WERI-Rb-1 (cell line): ENCODE data around the gene SELENOO.

Source experiments
- DNase-seq: peaks from one replicate; pipeline ENCODE4 v3.0.0-alpha.2; 2020
- H3K27ac ChIP-seq: fragments of 250-450 bp; sonication (Bioruptor Pico); 2 replicates; pipeline ENCODE4 v1.5.1; 2020; ENCODE audit warnings: mild to moderate bottlenecking, moderate library complexity
- H3K27me3 ChIP-seq: fragments of 250-450 bp; sonication (Bioruptor Pico); 2 replicates; pipeline ENCODE4 v1.5.1; 2021; ENCODE audit warnings: mild to moderate bottlenecking, low read depth, moderate library complexity; ENCODE audit not compliant: insufficient read depth, severe bottlenecking
- H3K36me3 ChIP-seq: fragments of 250-450 bp; sonication (Bioruptor Pico); 2 replicates; pipeline ENCODE4 v1.5.1; 2020; ENCODE audit warnings: mild to moderate bottlenecking, moderate library complexity
- H3K4me3 ChIP-seq: 2 replicates; pipeline ENCODE4 v1.5.1; 2011; ENCODE audit warnings: low read depth, mild to moderate bottlenecking, control low read depth, low read length
- H3K9me3 ChIP-seq: fragments of 250-450 bp; sonication (Bioruptor Pico); 2 replicates; pipeline ENCODE4 v1.5.1; 2021; ENCODE audit warnings: mild to moderate bottlenecking, moderate library complexity; ENCODE audit not compliant: severe bottlenecking
- TF ChIP-seq, protein P1 (sequence below): IDR thresholded peaks from 2 replicates; pipeline ENCODE4 v1.5.1; 2011; ENCODE audit warnings: low read depth, mild to moderate bottlenecking, control low read depth, inconsistent platforms, low read length

The SELENOO gene

DNA sequence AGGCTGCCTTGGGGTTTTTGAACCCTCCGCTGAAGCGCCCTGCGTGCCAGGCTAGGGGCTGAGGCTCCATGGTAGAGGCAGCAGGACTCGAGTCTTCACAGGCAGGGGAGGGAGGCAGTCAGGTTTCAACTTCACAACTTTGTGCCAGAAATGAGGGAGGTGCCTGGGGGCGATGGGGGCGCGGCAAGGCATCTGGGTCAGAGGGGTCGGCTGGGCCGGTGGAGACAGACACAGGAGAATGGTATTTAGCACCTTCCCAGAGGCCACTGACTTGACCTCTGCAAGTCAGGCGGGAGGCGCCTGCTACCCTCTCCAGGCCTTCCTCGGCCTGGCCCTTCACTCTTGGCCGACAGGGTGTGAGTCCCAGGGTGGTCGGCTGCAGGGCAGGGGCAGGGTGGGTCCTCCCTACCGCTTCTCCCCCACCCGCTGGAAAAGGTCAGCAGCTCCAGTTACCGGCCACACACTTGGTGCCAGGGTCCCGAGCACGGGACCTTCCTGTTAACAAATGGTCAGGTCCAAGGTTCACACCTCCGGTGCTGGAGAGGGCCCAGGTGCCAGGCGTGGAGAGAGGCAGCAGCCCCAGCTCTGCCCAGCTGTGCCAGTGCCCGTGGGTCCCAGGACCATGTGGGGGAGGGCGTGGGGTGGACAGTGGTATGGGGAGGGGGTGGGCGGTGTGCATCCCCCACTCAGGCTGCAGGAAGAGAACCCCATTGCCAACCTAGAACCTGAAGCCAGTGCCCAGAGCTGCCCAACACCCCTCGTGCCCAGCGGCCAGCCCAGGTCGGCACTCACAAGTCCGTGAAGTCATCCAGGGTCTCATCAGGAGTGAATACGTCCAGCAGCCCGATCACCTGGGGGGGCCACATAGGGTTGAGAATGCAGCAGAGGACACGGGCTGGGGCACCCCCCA is 56.9 kb downstream of the SELENOO start:
- TF ChIP-seq, protein P1, sequence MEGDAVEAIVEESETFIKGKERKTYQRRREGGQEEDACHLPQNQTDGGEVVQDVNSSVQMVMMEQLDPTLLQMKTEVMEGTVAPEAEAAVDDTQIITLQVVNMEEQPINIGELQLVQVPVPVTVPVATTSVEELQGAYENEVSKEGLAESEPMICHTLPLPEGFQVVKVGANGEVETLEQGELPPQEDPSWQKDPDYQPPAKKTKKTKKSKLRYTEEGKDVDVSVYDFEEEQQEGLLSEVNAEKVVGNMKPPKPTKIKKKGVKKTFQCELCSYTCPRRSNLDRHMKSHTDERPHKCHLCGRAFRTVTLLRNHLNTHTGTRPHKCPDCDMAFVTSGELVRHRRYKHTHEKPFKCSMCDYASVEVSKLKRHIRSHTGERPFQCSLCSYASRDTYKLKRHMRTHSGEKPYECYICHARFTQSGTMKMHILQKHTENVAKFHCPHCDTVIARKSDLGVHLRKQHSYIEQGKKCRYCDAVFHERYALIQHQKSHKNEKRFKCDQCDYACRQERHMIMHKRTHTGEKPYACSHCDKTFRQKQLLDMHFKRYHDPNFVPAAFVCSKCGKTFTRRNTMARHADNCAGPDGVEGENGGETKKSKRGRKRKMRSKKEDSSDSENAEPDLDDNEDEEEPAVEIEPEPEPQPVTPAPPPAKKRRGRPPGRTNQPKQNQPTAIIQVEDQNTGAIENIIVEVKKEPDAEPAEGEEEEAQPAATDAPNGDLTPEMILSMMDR = no peak
- Histone ChIP-seq H3K27ac (no peak overlapping the region), H3K9me3 (no peaks in the 10 kb centered on the region), H3K4me3 (no peak overlapping the region), H3K36me3 (peaks cover 53% of the 10 kb centered on the region), H3K27me3 (no peaks in the 10 kb centered on the region)
- no peak for DNase-seq

DNA sequence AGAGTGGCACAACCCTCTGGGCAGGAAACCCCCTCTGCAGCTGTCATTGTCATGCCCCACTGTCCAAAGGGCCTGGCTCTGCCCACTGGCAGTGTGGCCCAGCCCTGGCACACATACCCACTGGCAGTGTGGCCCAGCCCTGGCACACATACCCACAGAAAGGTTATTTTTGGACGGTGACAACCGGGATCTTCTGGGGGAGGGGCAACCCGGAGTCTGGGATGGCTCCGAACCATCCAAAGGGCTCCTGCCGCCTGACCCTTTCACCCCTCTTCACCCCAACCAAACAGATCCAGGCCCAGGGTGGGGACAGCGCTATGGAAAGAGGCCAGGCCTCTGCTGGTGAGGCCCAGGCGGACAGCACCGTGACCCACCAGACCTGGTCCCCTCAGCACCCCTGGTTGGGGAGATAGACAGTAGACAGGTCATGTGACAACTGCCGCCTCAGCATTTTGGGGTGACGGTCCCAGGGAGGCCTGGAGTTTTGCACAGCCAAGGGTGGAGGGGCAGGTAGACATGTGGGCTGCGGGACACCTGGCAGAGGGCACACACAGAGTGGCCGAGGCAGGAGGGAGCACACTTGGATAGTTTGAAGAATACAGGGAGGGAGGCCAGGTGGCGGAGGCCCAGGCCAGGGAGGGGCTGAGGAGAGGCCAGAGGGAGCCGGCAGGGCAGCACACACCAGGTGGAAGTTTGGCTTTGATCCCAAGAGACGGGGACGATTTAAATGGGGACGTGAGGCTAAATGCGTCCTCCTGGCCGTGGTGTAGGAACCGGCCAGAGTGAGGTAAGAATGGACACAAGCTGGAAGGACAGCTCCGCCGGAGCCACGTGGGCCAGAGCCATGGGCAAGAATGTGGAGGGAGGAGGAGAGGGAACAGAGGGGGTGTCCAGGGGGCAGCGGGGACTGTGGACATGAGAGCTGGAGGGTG is 57.8 kb downstream of the SELENOO start:
- Histone ChIP-seq H3K4me3 (no peak overlapping the region), H3K36me3 (peaks cover 48% of the 10 kb centered on the region), H3K9me3 (no peaks in the 10 kb centered on the region), H3K27ac (no peak overlapping the region), H3K27me3 (no peaks in the 10 kb centered on the region)
- TF ChIP-seq, protein P1 = no peak
- DNase-seq = no peak

DNA sequence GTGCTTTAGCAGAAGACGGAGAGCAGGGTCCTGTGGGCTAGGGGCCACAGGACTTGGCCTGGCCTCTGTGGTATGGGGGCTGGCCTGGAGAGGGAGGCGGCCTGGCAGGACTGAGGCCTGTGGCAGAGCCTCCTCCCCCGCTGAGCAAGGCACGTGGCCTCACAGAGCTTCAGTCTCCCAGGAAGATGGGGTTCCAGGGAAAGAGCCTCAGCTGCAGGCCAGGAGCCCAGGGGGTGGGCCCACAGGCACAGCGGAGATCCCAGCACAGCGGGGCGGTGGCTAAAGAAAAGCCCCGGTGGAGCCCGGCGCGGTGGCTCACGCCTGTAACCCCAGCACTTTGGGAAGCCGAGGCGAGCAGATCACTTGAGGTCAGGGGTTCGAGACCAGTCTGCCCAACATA is 58.5 kb downstream of the SELENOO start:
- TF ChIP-seq, protein P1 = no peak
- Histone ChIP-seq H3K4me3 (no peak overlapping the region), H3K27ac (no peak overlapping the region), H3K27me3 (no peaks in the 10 kb centered on the region), H3K36me3 (peaks cover 44% of the 10 kb centered on the region), H3K9me3 (no peaks in the 10 kb centered on the region)
- DNase-seq = no peak

DNA sequence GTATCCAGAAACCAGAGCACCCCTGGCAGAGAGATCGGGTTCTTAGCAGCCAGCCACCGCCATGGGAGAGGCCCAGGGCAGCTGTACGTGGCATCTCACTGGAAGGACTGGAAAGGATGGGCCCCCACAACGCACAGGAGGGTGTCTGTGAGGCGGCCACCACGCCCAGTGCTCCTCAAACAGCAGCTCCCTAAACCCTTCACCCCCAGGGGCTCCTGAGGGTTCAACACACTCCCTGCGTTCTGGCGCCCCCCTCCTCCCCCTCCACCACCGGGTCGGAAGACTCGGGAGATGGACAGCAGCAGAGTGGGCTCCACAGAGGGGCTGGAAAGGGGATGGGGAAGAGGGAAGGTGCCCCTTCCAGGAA is 59.6 kb downstream of the SELENOO start:
- peaks cover 45% of the 10 kb centered on the region for H3K36me3 ChIP-seq
- no peak for DNase-seq
- peak overlapping the region; percentile 80 for H3K27ac ChIP-seq
- no peaks in the 10 kb centered on the region for H3K27me3 ChIP-seq
- TF ChIP-seq, protein P1 = no peak
- no peaks in the 10 kb centered on the region for H3K9me3 ChIP-seq
- H3K4me3 ChIP-seq = peak overlapping the region; percentile 77

DNA sequence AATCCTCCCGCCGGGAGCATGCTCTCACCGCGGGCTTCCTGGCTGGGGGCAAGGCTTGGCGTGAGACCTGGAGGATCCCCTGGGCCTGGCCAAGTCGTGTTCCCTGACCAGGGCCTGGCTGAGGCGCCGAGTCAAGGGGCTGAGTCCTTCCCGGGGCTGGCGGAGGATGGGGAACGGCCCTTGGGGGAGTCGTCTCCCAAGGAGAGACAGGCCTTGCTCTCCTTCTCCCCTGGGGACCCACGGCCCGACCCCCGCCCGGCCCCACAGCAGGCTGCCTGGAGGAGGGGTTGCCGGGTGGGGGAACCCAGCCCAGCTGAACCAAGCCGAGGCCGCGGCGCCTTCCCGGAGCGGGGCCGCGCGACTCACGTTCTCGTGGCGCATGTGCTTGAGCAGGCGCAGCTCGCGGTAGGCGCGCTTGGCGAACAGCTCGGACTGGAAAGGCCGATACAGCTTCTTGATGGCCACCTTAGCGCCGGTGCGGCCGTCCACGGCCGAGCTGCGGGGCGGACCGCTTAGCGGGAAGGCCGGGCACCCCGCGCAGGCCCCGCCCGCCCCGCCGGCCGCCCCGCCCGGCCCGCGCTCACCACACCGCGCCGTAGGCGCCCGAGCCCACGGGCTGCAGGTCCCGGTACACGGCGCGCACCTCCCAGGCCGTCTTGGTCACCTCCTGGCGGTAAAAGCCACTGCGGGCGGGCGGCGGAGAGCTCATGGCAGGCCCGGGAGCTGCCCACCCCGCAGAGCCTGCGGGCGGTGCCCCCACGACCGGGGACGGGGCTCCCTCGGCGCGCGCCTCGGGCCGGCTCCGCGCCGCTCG is 60.2 kb downstream of the SELENOO start:
- H3K27ac ChIP-seq = peak overlapping the region; percentile 80
- peak; percentile 51 for DNase-seq
- no peaks in the 10 kb centered on the region for H3K9me3 ChIP-seq
- peak overlapping the region; percentile 77 for H3K4me3 ChIP-seq
- H3K36me3 ChIP-seq = peaks cover 41% of the 10 kb centered on the region
- TF ChIP-seq, protein P1 = no peak
- no peaks in the 10 kb centered on the region for H3K27me3 ChIP-seq
